Stimulated activated CD4-positive, alpha-beta T cell treated with anti-CD3 and anti-CD28 coated beads, TNF-alpha, amount 100 ng/mL, for 4 hours (primary cell): ENCODE data around the gene UQCC3.
A peak's percentile ranks its signal among the peaks of the same experiment; 100 is the strongest.
"Not testable (repeated sequence)": the region's sequence is repeated elsewhere in the genome, so short reads cannot be mapped to it uniquely, and the experiment has no call there.

Experiments used
- DNase-seq, 3 experiments: peaks; one replicate each; pipeline ENCODE4 v3.0.0-alpha.2; 2020; ENCODE audit warnings: low read depth in 3 of 3

The UQCC3 gene

DNA sequence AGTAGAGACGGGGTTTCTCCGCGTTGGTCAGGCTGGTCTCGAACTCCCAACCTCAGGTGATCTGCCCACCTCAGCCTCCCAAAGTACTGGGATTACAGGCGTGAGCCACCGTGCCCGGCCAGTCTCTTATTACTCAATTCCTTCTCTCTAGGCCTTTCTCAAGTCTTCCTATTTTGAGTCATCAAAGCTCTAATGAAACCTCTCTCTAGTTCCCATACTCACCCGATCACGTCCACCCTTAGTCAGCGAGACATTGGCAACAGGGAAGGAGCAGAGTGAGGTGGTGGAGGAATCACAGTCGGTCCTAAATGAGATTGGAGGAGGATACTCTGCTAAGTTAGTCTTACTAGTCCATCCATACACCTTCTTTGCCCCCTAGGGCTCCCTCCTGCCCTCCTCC is 30.8 kb downstream of the UQCC3 start:
- DNase-seq: no peak

GRCh38 chr11:62703921-62704320 is 32.4 kb downstream of the UQCC3 start:
- not testable (repeated sequence) for DNase-seq

DNA sequence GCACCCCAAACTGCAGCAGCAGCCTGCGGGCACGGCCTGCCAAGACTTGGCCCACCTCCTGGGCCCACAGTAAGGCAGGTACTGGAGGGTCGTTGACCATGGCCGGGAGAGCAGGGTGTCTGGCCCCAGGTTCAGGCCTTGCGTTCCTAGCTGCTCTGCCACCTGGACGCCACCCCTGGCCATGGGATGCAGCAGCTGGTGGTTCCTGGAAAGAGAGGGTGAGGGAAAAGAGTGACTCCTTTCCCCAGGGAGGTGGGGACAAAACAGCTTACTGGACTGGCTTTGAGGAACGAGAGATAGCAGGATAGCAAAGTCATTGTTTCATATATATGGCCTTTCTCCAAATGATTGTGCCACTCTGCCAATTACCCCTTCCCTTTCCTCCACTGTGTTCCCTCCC is 33.9 kb downstream of the UQCC3 start:
- DNase-seq: no peak

GRCh38 chr11:62705880-62706849 is 34.7 kb downstream of the UQCC3 start:
- DNase-seq: peak; percentile 90 to 92 (median 90)

GRCh38 chr11:62706850-62707247 is 35.4 kb downstream of the UQCC3 start:
- no peak for DNase-seq

- DNase-seq: no peak
Observed at GRCh38 chr11:62707277-62707861, 35.9 kb downstream of the UQCC3 start, which contains the start of the genes BSCL2 and GNG3. Gene BSCL2 (minus strand): TSS chr11:62707424. CDS start chr11:62707195, 229 bp downstream. Gene GNG3 (plus strand): TSS chr11:62707676. CDS start chr11:62708296, 620 bp downstream.

GRCh38 chr11:62708392-62708791 is 36.9 kb downstream of the UQCC3 start:
- DNase-seq: no peak

DNA sequence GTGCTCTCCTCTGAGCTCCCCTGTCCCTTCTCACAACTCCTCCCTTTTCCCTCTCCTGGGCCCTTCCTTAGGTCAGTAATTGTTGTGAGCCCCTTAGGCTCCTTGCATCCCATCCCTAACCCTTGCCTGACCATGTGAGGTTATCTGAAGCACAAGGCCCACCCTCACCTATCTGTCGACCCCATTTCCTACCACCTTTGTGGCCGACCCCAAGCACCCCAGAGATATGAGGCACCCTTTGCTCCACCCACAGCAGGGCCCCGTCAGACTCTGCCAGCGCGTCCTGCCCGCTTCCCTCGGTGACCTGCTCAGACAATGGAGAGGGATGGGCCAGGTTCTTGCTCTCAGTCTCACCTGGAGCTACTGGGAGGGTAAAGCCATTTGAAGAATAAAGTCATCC is 37.3 kb downstream of the UQCC3 start:
- peak in 1 of 3 experiments; percentile 17 for DNase-seq

- DNase-seq: peak; percentile 85 to 95 (median 93)
Observed at GRCh38 chr11:62709247-62710000, 38.0 kb downstream of the UQCC3 start.

- no peak for DNase-seq
Observed at GRCh38 chr11:62710001-62710345, 38.5 kb downstream of the UQCC3 start.

GRCh38 chr11:62712276-62712812 is 40.9 kb downstream of the UQCC3 start:
- no peak for DNase-seq

DNA sequence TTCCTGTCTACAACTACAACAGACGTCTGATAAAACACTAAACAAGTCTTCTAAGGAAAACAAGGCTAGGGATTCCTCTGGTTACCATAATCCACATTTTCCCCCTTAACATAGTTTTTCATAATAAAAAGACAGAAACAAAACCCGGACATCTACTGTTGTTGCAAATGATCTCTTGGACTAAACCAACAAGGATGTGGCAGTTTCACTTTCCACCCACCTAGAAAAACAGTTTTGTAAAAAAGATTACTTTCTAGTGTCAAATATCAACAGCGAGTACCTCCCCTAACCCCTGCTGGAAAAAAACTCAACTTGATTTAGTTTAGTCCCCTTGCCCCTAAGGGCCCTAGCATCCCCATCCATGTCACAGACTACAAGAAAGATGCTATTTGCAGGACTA is 41.4 kb downstream of the UQCC3 start:
- DNase-seq: no peak

DNA sequence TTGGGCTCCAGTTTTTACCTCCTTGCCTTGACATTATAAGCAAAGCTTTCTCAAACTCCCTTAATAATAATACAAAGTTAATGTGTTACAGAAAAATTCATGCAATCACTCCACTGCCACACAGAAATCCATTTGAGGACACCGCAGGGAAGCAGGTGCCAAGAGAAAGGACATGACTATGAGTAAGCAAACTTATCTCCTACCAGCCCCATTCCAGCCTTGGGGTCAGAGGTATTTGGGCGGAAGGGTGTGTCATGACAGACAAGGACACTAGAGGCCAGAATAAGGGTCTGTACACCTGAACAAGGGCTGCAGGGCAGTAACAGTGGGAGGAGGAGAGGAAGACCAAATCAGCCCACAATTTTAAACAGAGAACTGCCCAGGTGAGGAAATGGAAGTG is 41.9 kb downstream of the UQCC3 start:
- no peak for DNase-seq

- DNase-seq: no peak
Observed at GRCh38 chr11:62715150-62716130, 44.0 kb downstream of the UQCC3 start.

DNA sequence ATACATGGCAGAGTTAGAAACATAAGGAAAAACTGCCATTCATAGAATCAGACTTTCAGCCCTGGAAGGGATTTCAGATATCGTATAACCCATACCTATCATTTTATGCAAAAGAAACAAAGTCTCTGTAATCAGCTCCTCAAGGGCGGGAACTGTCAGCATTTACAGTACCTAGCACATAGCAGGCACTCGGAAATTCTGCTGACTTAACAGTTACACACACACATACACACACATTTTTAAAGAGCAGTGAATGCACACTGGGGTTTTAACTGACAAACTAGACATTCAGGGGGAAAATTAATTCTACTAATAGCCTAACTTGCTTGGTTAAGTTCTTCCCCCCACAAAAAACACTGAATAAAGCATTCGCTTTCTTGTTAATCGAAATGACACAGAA is 44.7 kb downstream of the UQCC3 start:
- DNase-seq: no peak

- no peak for DNase-seq
Observed at GRCh38 chr11:62716816-62717215, 45.3 kb downstream of the UQCC3 start.

- DNase-seq: no peak
Observed at GRCh38 chr11:62719302-62719978, 48.0 kb downstream of the UQCC3 start.

GRCh38 chr11:62721994-62722393 is 50.5 kb downstream of the UQCC3 start:
- no peak for DNase-seq
